GM03348 (cell line): ENCODE measurements around the gene ZNF341.
A peak's percentile ranks its signal among the peaks of the same experiment; 100 is the strongest.
"Not testable (repeated sequence)": the region's sequence is repeated elsewhere in the genome, so short reads cannot be mapped to it uniquely, and the experiment has no call there.

ENCODE experiments used
- DNase-seq: peaks from one replicate; pipeline ENCODE4 v3.0.0; 2012; ENCODE audit warnings: low spot score

Gene ZNF341

DNA sequence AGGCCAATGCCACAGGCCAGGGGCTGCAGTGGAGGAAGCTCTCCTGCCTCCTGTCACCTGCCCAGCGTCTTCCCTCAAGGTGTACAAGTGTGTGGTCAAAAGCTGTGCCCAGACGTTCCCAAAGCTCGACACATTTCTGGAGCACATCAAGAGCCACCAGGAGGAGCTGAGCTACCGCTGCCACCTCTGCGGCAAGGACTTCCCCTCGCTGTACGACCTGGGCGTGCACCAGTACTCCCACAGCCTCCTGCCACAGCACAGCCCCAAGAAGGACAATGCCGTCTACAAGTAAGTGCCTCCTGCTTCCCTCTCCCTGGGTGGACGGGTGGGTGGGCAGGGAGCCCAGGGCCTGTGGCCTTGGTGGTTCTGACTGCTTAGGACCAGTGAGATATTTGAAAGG is 38.2 kb downstream of the ZNF341 start:
- no peak for DNase-seq

DNA sequence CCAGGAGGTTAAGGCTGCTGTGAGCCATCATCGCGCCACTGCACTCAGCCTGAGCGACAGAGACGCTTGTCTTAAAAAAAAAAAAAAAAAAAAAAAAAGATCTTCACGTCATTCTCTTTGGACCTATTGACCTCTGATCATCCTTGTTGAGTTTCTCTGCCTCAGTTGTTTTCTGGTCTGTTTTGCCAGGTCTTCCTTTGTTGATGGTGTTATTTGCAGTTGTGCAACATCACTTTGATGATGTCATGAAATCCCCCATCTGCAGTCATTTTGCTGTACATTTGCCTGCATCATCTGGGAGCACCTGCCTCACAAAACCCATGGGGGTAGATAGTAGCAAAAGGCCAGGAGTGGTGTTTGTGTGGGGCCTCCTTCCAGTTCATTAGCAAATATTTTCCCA is 40.1 kb downstream of the ZNF341 start:
- no peak for DNase-seq

- no peak for DNase-seq
Observed at GRCh38 chr20:33772439-33772838, 40.6 kb downstream of the ZNF341 start.

DNA sequence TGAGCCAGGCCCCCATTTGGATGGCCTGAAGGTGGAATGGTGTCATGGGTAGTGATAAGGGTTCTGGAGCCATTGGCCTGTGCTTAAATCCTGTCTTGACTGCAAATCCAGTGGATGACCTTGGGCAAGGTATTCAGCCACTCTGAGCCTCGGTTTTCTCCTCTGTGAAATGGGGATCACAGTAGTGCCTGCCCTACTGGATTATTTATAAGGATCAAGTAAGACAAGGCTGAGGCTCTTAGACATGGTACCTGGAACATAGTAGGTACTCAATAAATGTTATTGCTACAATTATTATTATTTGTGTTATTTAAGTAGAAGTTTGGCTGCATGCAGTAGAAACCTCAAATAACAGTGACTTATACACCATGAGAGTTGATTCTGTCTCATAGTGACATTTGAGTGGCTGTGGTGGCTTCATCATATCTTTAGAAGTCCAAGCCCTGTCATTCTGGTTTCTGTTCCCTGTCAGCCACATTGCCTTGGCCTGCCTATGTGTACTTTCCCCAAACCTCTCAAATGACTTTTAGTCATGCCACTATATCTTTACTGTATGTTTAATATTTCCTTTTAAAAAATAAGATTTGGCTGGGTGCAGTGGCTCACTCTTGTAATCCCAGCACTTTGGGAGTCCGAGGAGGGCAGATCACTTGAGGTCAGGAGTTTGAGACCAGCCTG is 41.8 kb downstream of the ZNF341 start:
- DNase-seq = no peak

DNA sequence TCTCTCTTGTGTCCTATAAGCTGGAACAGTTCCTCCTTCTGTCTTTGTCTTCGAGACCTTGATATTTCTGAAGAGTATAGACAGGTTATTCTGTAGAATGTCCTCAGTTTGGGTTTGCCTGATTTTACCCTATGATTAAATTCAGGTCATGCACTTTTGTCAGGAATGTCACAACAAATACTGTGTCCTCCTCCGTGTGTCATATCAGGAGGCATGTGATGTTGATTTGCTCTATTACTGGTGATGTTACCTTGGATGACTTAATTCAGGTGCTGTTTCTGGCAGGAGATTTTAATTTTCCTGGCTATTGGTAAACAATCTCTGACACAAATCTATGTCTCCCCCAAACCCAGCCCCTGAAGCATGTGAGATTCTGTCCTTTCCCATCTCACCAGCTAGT is 46.0 kb downstream of the ZNF341 start:
- DNase-seq = no peak

- no peak for DNase-seq
Observed at GRCh38 chr20:33781133-33781532, 49.3 kb downstream of the ZNF341 start.

GRCh38 chr20:33781945-33782344 is 50.1 kb downstream of the ZNF341 start:
- DNase-seq = no peak

DNA sequence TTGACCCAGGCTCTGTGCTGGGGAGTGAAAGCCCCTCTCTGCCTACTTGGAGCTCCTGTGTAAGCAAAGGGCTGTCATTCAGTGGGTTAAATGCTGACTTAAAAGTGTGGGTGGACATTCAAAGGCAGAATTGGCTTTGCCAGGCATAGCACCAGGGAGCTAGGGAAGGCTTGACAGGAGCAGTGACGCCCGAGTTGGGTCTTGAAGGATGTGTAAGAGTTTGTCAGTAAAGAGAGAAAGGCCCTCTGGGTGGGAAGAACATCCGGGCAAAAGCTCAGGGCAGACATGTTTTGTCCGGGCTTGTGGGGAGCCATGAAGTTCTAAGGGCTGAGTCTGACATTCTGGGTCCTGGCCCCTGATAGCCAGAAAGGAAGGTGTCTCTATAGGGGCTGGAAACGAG is 51.5 kb downstream of the ZNF341 start:
- DNase-seq = no peak

GRCh38 chr20:33783818-33784217 is 52.0 kb downstream of the ZNF341 start:
- no peak for DNase-seq

DNA sequence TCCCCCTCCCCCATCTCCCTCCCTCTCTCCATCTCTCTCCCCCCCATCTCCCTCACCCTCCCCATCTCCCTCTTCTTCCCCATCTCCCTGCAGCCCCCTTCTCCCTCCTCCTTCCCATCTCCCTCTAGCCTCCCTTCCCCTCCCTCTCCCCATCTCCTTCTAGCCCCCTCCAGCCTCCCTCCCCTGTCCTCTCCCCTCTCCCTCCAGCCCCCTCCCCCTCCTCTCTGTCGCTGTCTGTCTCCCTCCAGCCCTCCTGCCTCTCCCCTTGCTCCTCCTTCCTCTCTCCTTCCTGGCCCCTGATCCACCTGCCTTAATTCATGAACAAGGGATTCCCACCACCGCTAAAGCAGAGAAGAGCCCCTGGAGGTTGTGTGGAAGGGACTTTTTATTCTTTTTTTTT is 52.4 kb downstream of the ZNF341 start:
- DNase-seq = no peak

- no peak for DNase-seq
Observed at GRCh38 chr20:33785503-33785902, 53.7 kb downstream of the ZNF341 start.

DNA sequence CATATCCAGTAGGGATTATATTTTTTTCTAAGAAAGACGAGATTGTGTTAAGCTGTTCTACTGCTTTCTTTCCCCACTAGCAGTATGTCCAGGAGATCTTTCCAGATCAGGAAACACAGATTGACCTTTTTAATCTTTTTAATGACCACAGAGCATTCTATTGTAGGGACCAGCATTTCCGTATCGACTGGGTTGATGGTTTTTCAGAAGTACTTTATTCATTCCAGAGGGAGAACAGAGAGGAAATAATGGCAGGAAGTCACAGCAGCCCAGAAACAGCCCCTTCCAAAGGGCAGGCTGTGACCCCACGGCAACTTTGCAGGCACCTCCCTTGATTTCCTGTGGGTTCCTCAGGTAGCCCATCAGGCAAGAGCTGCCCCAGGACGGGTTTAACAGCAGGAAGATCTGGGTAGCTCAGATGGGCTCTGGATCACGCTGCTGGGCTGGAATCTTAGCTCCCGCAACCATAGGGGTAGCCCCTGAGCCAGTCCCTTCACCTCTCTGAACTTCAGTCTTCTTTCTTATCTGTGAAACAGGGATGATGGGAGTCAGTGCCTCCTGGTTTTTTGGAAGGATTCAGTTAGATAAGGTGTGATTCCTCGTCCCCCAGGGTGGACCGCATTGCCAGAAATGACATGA is 55.6 kb downstream of the ZNF341 start:
- no peak for DNase-seq

DNA sequence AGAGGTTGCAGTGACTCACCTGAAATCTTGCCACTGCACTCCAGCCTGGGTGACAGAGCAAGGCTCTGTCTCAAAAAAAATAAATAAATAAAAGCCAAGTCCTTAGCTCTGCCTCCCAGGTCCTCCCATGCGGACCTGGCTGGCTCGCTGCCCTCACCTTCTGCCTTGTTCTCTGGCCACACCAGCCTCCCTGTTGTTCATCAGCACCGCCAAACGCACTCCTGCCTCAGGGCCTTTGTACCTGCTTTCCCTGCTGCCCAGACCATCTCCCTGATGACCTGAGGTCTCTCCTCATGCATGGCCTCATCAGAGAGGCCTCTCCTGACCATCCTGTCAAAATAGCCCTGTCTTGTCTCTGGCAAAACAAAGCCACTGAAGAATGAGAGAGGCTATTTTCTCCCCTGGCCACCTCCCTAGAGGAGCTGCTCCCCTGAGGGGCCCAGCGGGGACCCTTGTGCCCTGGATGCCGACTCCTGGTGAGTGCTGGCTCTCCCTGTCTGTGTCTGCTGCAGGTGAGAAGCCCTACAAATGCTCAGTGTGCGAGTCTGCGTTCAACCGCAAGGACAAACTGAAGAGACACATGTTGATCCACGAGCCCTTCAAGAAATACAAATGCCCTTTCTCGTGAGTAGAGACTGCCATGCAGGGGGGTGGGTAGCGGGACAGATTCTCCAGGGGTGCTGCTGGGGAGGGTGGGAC is 56.7 kb downstream of the ZNF341 start:
- DNase-seq = no peak

GRCh38 chr20:33789109-33789857 is 57.5 kb downstream of the ZNF341 start:
- peak; percentile 85 for DNase-seq

GRCh38 chr20:33789858-33790182 is 58.0 kb downstream of the ZNF341 start:
- DNase-seq = no peak

DNA sequence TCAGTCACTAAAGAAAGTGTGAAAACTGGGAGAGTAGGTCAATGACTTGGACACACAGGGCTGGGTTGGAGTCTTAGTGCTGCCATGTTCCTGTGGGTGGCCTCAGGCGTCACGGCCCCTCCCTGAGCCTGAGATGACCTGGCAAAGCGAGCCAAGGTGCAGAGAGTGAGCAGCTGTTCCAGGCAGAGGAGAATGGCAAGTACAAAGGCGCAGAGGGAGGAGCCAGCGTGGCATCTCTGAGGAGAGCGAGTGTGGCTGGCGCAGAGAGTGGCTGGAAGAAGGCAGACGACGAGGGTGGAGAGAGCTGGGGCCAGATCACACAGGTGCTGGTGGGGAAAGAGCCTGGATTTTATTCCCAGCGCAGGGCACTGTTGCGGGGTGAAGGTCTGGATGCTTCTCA is 58.8 kb downstream of the ZNF341 start:
- no peak for DNase-seq

DNA sequence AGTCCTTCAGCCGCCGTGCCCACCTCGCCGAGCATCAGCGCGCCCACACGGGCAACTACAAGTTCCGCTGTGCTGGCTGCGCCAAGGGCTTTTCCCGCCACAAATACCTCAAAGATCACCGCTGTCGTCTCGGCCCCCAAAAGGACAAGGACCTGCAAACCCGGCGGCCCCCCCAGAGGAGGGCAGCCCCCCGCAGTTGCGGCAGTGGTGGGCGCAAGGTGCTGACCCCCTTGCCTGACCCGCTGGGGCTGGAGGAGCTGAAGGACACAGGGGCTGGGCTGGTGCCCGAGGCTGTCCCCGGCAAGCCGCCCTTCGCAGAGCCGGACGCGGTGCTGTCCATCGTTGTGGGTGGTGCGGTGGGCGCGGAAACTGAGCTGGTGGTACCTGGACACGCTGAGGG is 59.2 kb downstream of the ZNF341 start:
- no peak for DNase-seq

DNA sequence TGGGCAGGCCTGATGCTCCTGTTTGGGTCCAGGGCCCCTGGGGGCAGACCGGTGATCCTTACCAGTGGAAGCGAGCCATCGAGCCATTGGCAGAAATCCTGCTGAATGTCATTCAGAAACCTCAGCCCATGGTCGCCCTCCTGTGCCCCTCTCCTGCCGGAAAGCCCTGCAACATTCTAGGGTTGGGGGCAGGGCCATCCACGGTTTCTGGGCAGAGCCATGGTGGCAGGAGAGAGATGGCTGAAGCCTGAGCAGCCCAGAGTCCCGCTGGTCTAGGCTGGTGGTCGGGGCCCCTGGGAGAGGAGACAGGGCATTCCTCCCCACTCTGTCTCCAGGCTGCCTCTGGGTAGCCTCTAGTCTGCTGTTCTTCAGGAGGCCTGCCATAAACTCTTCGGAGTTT is 59.7 kb downstream of the ZNF341 start:
- no peak for DNase-seq

DNA sequence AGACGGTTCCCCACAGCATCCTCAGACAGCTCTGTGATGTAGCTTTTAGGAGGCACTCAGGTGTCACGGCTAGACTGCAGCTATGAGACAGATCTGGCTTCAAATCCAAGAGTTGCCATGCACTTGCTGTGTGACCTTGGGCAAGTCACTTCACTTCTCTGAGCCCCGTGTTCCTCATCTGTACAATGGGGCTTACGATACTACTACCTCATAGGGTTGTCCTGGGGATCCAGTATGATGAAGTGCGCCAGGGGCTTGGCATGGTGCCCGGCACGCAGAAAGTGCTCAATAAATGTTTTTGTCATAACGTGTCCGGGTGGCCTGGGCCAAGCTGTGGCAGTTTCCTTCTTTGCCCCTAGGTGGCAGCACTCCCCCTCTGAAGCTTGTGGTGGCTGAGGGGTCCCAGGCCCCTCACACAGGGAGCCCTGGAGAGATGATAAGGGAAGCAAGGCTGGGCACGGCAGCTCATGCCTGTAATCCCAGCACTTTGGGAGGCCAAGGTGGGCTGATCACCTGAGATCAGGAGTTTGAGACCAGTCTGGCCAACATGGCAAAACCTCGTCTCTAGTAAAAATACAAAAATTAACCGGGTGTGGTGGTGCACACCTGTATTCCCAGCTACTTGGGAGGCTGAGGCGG is 60.3 kb downstream of the ZNF341 start:
- DNase-seq = peak; percentile 74

DNA sequence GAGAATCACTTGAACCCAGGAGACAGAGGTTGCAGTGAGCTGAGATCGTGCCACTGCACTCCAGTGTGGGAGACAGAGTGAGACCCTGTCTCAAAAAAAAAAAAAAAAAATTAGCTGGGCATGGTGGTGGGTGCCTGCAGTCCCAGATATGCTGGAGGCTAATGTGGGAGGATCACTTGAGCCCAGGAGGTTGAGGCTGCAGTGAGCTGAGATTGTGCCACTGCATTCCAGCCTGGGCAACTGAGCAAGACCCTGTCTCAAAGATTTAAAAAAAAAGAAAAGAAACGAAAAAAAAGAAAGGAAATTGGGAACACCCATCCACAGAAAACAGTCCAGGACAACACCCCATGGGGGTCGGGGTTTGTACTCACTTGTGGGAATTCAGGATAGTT is 60.8 kb downstream of the ZNF341 start:
- DNase-seq = not testable (repeated sequence)

DNA sequence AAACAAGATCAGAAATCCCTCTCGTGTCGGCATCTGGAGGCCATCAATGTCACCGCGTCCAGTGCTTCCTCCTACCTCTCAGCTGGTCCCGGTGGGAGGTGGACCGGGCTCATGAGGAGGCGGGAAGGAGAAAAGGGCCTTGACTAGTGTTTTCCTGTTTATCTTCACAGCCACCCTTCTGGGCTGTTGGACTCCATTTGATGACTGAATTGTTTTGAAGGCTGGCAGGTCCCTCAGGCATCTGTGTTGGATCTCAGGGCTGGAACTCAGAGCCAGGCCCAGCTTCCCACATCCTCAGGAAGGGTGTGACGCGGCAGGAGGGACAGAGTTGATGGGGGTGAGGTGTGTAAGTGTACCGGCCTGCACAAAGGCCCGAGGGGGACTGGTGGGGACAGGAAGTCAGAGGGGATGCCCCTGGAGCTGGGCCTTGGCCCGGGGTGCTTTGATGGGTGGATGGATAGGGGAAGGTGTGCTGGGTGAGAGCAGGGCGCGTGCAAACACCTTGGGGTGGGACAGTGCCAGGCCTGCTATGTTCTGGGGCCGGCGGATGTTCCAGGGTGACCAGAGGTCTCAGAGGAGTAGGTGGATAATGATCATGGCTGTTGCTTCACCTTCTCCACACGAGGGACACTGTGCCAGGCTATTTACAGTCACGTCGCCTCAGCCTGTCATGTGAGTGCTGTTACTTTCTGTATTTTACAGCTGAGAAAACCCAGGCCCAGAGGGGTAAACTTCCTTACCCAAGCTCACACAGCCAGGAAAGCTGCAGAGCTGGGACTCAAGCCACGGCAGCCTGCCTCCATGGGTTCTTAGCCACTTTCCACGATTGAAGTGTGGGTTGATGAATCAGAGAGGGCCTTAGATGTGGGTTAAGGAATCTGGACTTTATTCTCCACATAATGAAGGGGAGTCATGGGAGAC is 61.5 kb downstream of the ZNF341 start:
- DNase-seq = peak; percentile 56
